RWPE2 (cell line): Measurements from ENCODE around the gene CHP2.
"Not testable (repeated sequence)": the region's sequence is repeated elsewhere in the genome, so short reads cannot be mapped to it uniquely, and the experiment has no call there.

Experiments
- ATAC-seq: fragments of 200-7000 bp; cut with Tn5 transposase; 3 replicates; pipeline ENCODE4 v1.9.1; 2021; ENCODE audit warnings: low read depth
- DNase-seq: peaks from one replicate; pipeline ENCODE4 v3.0.0-alpha.2; 2020; ENCODE audit warnings: low spot score
- H3K27ac ChIP-seq: fragments of 450-650 bp; 2 replicates; pipeline ENCODE4 v1.5.1; 2017; ENCODE audit warnings: mild to moderate bottlenecking; ENCODE audit not compliant: poor library complexity, severe bottlenecking
- H3K27me3 ChIP-seq: fragments of 250-450 bp; sonication (Bioruptor Pico); 2 replicates; pipeline ENCODE4 v1.5.1; 2021; ENCODE audit warnings: mild to moderate bottlenecking, moderate library complexity; ENCODE audit not compliant: insufficient read depth, poor library complexity, severe bottlenecking
- H3K36me3 ChIP-seq: fragments of 250-450 bp; sonication (Bioruptor Pico); 2 replicates; pipeline ENCODE4 v1.5.1; 2020; ENCODE audit warnings: low read depth, mild to moderate bottlenecking, moderate library complexity
- H3K4me1 ChIP-seq: fragments of 250-450 bp; sonication (Bioruptor Pico); 2 replicates; pipeline ENCODE4 v1.5.1; 2021; ENCODE audit warnings: mild to moderate bottlenecking, moderate library complexity; ENCODE audit not compliant: insufficient read depth, poor library complexity, severe bottlenecking
- H3K4me3 ChIP-seq: fragments of 250-450 bp; sonication (Bioruptor Pico); 2 replicates; pipeline ENCODE4 v1.5.1; 2021; ENCODE audit warnings: mild to moderate bottlenecking, moderate library complexity; ENCODE audit not compliant: severe bottlenecking
- H3K9me3 ChIP-seq: fragments of 250-450 bp; sonication (Bioruptor Pico); 2 replicates; pipeline ENCODE4 v1.5.1; 2021; ENCODE audit warnings: mild to moderate bottlenecking, moderate library complexity; ENCODE audit not compliant: severe bottlenecking
- TF ChIP-seq, protein P1 (sequence below): fragments of 450-650 bp; IDR thresholded peaks from one replicate; pipeline ENCODE4 v1.5.1; 2017; ENCODE audit warnings: mild to moderate bottlenecking, moderate library complexity; ENCODE audit not compliant: poor library complexity, severe bottlenecking

CHP2 gene

DNA sequence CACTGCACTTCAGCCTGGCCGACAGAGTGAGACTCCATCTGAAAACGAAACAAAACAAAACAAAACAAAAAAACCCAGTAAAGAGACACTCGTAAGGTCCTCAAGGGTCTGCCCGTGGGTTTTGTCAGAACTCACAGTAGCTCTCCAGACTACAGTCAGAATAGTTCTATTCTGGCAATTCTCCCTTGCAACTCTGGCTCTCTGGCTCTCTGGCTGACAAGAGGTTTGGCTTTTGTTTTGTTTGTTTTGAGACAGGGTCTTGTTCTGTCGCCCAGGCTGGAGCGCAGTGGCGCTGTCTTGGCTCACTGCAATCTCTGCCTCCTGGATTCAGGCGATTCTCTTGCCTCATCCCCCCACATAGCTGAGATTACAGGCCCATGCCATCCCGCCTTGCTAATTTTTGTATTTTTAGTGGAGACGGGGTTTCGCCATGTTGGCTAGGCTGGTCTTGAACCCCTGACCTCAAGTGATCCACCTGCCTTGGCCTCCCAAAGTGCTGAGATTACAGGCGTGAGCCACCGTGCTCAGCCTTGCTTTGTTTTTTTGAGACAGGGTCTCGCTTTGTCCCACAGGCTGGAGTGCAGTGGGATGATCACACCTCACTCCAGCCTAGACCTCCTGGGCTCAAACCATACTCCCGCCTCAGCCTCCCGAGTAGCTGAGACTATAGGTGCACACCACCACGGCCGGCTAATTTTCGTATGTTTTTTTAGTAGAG, 20.5 kb upstream of the CHP2 start:
- ATAC-seq (no peak), DNase-seq (no peak)
- Histone ChIP-seq H3K27me3 (no peaks in the 10 kb centered on the region), H3K4me1 (no peaks in the 10 kb centered on the region), H3K9me3 (no peaks in the 10 kb centered on the region), H3K4me3 (no peak overlapping the region), H3K27ac (no peak overlapping the region), H3K36me3 (no peaks in the 10 kb centered on the region)
- TF ChIP-seq, protein P1, sequence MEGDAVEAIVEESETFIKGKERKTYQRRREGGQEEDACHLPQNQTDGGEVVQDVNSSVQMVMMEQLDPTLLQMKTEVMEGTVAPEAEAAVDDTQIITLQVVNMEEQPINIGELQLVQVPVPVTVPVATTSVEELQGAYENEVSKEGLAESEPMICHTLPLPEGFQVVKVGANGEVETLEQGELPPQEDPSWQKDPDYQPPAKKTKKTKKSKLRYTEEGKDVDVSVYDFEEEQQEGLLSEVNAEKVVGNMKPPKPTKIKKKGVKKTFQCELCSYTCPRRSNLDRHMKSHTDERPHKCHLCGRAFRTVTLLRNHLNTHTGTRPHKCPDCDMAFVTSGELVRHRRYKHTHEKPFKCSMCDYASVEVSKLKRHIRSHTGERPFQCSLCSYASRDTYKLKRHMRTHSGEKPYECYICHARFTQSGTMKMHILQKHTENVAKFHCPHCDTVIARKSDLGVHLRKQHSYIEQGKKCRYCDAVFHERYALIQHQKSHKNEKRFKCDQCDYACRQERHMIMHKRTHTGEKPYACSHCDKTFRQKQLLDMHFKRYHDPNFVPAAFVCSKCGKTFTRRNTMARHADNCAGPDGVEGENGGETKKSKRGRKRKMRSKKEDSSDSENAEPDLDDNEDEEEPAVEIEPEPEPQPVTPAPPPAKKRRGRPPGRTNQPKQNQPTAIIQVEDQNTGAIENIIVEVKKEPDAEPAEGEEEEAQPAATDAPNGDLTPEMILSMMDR = no peak

DNA sequence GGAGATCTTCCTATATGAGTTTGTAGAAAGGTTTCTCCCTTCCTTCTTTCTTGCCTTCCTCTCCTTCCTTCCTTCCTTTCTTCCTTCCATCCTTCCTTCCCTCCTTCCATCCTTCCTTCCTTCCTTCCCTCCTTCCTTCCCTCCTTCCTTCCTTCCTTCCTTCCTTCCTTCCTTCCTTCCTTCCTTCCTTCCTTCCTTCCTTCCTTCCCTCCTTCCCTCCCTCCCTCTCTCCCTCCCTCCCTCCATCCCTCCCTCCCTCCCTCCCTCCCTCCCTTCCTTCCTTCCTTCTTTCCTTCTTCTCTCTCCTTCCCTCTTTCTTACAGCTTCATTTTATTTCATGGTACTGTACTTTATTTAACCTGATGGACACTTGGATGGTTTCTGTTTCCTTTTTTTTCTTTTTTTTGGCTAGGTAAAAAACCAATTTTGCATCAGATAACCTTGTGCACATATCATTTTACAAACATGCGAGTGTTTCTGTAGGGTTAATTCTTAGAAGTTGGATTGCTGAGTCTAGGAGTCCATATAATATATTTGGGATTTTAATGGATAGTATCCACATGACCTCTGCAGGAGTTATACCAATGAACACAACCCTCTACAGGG, 17.3 kb upstream of the CHP2 start:
- not testable (repeated sequence) for H3K4me1 ChIP-seq, ATAC-seq, H3K27ac ChIP-seq, H3K27me3 ChIP-seq, H3K36me3 ChIP-seq, H3K4me3 ChIP-seq, H3K9me3 ChIP-seq, DNase-seq

DNA sequence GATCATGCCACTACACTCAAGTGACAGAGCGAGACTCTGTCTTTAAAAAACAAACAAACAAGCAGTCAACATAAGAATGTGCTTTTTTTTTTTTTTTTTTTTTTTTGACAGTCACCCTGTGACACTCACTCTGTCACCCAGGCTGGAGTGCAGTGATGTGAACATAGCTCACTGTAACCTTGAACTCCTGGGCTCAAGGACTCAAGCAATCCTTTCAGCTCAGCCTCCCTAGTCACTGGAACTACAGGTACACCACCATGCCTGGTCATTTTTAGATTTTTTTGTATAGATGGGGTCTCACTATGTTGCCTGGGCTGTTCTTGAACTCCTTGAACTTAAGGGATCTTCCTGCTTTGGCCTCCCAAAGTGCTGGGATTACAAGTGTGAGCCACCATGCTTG, 15.3 kb upstream of the CHP2 start:
- ATAC-seq (no peak), DNase-seq (no peak)
- H3K36me3 ChIP-seq = no peaks in the 10 kb centered on the region
- TF ChIP-seq, protein P1 = no peak
- no peak overlapping the region for H3K27ac ChIP-seq
- H3K9me3 ChIP-seq = no peaks in the 10 kb centered on the region
- H3K4me1 ChIP-seq = no peaks in the 10 kb centered on the region
- no peak overlapping the region for H3K4me3 ChIP-seq
- H3K27me3 ChIP-seq = no peaks in the 10 kb centered on the region

DNA sequence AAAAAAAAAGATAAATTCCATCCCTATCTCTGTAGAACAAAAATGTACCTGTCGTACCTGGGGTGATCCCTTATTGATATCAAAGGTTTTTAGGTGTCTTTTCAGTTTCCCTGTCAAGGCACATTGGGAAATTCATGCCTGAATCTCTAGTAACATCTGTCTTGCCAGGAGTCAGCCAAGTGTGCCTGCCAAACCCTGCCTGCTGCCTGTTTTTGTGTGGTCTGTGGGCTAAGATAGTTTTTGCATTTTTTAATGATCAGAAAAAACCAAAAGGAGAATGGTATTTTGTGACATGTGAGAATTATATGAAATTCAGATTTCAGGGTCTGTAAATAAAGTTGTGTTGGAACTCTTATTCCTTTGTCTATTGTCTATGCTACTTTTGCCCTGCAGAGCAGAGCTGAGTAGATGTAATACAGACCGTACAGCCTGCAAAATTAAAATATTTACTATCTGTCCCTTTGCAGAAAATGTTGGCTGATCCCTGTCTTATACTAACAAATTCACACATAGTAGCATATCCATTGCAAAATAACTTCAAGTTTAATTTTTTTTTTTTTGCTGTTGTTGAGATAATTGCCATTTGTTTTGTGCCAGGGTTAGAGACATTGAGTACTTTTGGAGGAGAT, 13.0 kb upstream of the CHP2 start:
- DNase-seq (no peak), ATAC-seq (no peak)
- H3K4me3 ChIP-seq = no peak overlapping the region
- H3K27me3 ChIP-seq = no peaks in the 10 kb centered on the region
- no peak overlapping the region for H3K27ac ChIP-seq
- H3K9me3 ChIP-seq = no peaks in the 10 kb centered on the region
- no peaks in the 10 kb centered on the region for H3K36me3 ChIP-seq
- TF ChIP-seq, protein P1 = no peak
- no peaks in the 10 kb centered on the region for H3K4me1 ChIP-seq

DNA sequence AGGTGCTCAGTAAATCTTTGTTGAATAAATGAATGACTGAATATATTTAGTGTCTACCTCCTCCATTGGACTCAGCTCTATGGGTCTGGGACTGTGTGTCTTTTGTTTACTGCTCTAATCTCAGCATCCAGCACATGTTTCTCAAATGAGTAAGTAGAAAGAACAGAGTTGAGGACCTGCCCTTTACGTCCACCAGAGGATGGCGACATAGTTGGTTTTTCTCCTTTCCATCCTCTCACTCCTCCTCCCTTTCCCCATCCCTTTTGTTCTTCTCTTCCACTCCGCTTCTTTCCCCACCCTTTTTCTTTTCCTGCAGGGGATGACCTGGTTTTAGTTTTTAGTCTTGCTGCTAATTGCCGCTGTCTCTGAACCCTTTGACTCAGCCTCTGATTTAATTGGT, 12.1 kb upstream of the CHP2 start:
- Histone ChIP-seq H3K4me3 (no peak overlapping the region), H3K36me3 (no peaks in the 10 kb centered on the region)
- TF ChIP-seq, protein P1 = no peak

More for the DNA sequence above, 12.1 kb upstream of the CHP2 start:
- Histone ChIP-seq H3K27me3 (no peaks in the 10 kb centered on the region), H3K9me3 (no peaks in the 10 kb centered on the region), H3K27ac (no peak overlapping the region), H3K4me1 (no peaks in the 10 kb centered on the region)
- no peak for ATAC-seq
- DNase-seq = no peak
